GM19238 (cell line): ENCODE results near the gene NAALADL1.
"Not testable (repeated sequence)": the region's sequence is repeated elsewhere in the genome, so short reads cannot be mapped to it uniquely, and the experiment has no call there.

ENCODE experiments used
- DNase-seq: peaks from one replicate; pipeline ENCODE4 v3.0.0; 2011; ENCODE audit warnings: low spot score; ENCODE audit not compliant: insufficient read length

Gene NAALADL1

GRCh38 chr11:65051398-65051858 lies 6.9 kb downstream of the NAALADL1 start:
- no peak for DNase-seq

GRCh38 chr11:65047581-65048422 lies 10.6 kb downstream of the NAALADL1 start:
- DNase-seq = peak; percentile 45

- DNase-seq = no peak
Observed at GRCh38 chr11:65045728-65046127, 12.6 kb downstream of the NAALADL1 start.

GRCh38 chr11:65045061-65045460 lies 13.3 kb downstream of the NAALADL1 start:
- DNase-seq = no peak

GRCh38 chr11:65043881-65044501 lies 14.4 kb downstream of the NAALADL1 start:
- no peak for DNase-seq

GRCh38 chr11:65042891-65043290 lies 15.5 kb downstream of the NAALADL1 start:
- no peak for DNase-seq

GRCh38 chr11:65040847-65041622 lies 17.3 kb downstream of the NAALADL1 start, which contains the start of gene SAC3D1:
TSS of gene SAC3D1 (plus strand) at chr11:65041210. CDS start at chr11:65041293, 83 bp downstream.
- peak; percentile 98 for DNase-seq

GRCh38 chr11:65040520-65040846 lies 17.9 kb downstream of the NAALADL1 start:
- no peak for DNase-seq

- no peak for DNase-seq
Observed at GRCh38 chr11:65036931-65037330, 21.4 kb downstream of the NAALADL1 start.

GRCh38 chr11:65035579-65035978 lies 22.8 kb downstream of the NAALADL1 start:
- DNase-seq = no peak

- no peak for DNase-seq
Observed at GRCh38 chr11:65034423-65034822, 23.9 kb downstream of the NAALADL1 start.

GRCh38 chr11:65032216-65032615 lies 26.1 kb downstream of the NAALADL1 start:
- no peak for DNase-seq

- peak; percentile 90 for DNase-seq
Observed at GRCh38 chr11:65027213-65028067, 30.9 kb downstream of the NAALADL1 start, which contains the start of gene SNX15. TSS of gene SNX15 (plus strand) at chr11:65027439. CDS start at chr11:65027538, 99 bp downstream.

- DNase-seq = no peak
Observed at GRCh38 chr11:65026810-65027209, 31.5 kb downstream of the NAALADL1 start.

- not testable (repeated sequence) for DNase-seq
Observed at GRCh38 chr11:65023502-65023901, 34.9 kb downstream of the NAALADL1 start.

GRCh38 chr11:65021509-65021908 lies 36.8 kb downstream of the NAALADL1 start:
- no peak for DNase-seq

- DNase-seq = no peak
Observed at GRCh38 chr11:65021003-65021402, 37.4 kb downstream of the NAALADL1 start.

- no peak for DNase-seq
Observed at GRCh38 chr11:65019824-65020223, 38.5 kb downstream of the NAALADL1 start.

- no peak for DNase-seq
Observed at GRCh38 chr11:65017937-65018336, 40.4 kb downstream of the NAALADL1 start.

- DNase-seq = no peak
Observed at GRCh38 chr11:65016705-65017104, 41.6 kb downstream of the NAALADL1 start.

- no peak for DNase-seq
Observed at GRCh38 chr11:65014726-65015227, 43.6 kb downstream of the NAALADL1 start.
